Measurements from ENCODE around the gene TSPAN1. TPM values are rescaled to one million over a fixed set of nuclear protein-coding genes. Genes with fewer than 3 reads are reported as not detected.

TSPAN1 gene
- total and polyA plus RNA-seq, 10 of the 15 experiments (the other 5 are each of a cell fraction or from before 2014, with no cell fraction given) = 0.08 to 0.29 (median 0.23) TPM; not detected in 5

GRCh38 chr1:46224966-46225365 lies 50.1 kb downstream of the TSPAN1 start:
- TF ChIP-seq YBX1 (IDR thresholded peaks at IDR 0.05) (no peak), STAT3 (IDR thresholded peaks at IDR 0.05; ENCODE audit: low read depth, low read length) (no peak), MEF2B (IDR thresholded peaks at IDR 0.05; ENCODE audit: partially characterized antibody, poor library complexity, severe bottlenecking) (no peak), MYC (IDR thresholded peaks at IDR 0.05; ENCODE audit: insufficient read depth, insufficient read length, insufficient replicate concordance, low read length, severe bottlenecking) (no peak), LARP7 (IDR thresholded peaks at IDR 0.05) (no peak), MYB (IDR thresholded peaks at IDR 0.05; ENCODE audit: borderline replicate concordance, low read depth, low read length) (no peak), CEBPZ (IDR thresholded peaks at IDR 0.05; ENCODE audit: low read depth, low read length) (no peak), CEBPB (IDR thresholded peaks at IDR 0.05; ENCODE audit: borderline replicate concordance in 1 of 2, low read depth in 2 of 2, low read length in 2 of 2) (no peak), ZNF592 (IDR thresholded peaks at IDR 0.05) (no peak), ZBTB11 (CRISPR knock-in tag; IDR thresholded peaks at IDR 0.05) (no peak), E2F4 (IDR thresholded peaks at IDR 0.05; ENCODE audit: low read depth, low read length) (no peak)
- Histone ChIP-seq H4K20me1 (ENCODE audit: control insufficient read depth, insufficient read depth) (no peaks in the 10 kb centered on the region), H2AFZ (ENCODE audit: control insufficient read depth, low read depth, low read length) (no peak overlapping the region), H3K27ac (ENCODE audit: control insufficient read depth, insufficient read depth) (no peak overlapping the region), H3K4me1 (ENCODE audit: control insufficient read depth, insufficient read depth, low read length) (no peaks in the 10 kb centered on the region), H3K27me3 (replicated peaks in 1 of 2; ENCODE audit: control insufficient read depth in 2 of 2, insufficient read depth in 2 of 2, low read length in 1 of 2) (no peaks in the 10 kb centered on the region), H3K36me3 (ENCODE audit: control insufficient read depth in 2 of 2, insufficient read depth in 2 of 2, low read length in 1 of 2) (no peaks in the 10 kb centered on the region), H3K9ac (ENCODE audit: control insufficient read depth, insufficient read depth, low read length) (no peak overlapping the region), H3K9me3 (replicated peaks; ENCODE audit: control insufficient read depth, insufficient read depth, low read length) (no peaks in the 10 kb centered on the region), H3K4me3 (no peak overlapping the region), H3K4me2 (ENCODE audit: control insufficient read depth, insufficient read depth) (no peak overlapping the region), H3K79me2 (ENCODE audit: control insufficient read depth, insufficient read depth, low read length) (no peaks in the 10 kb centered on the region)
- 65% methylated on average over 4 of the region's 4 CpGs for WGBS (ENCODE audit: insufficient coverage, insufficient replicate concordance, low lambda C conversion rate, missing lambda C conversion rate)
- no peak for FAIRE-seq
- no peak for ATAC-seq
- intact Hi-C loops (cut with micrococcal nuclease; ENCODE audit: unreplicated experiment) (no loop called here), in situ Hi-C loops (cut with MboI) (loop anchor here (5.0 kb wide), 2 partner anchors 48 to 188 kb away; partner anchors contain the start of genes P3R3URF and TSPAN1)
- no TSS peak for BruUV-seq (replicated peaks)
- ChIA-PET SMC1A (ENCODE audit: uncharacterized antibody, unreplicated experiment) (interaction anchor here (0.6 to 3.8 kb wide), 15 partner anchors 8 to 334 kb away, joined by 3 to 28 read pairs (median 4); partner anchors contain the start of genes P3R3URF and RAD54L), CTCF (interaction anchor here (0.6 to 9.7 kb wide), 18 partner anchors 8 to 381 kb away, joined by 3 to 123 read pairs (median 11); partner anchors contain the start of gene POMGNT1), RAD21 (ENCODE audit: unreplicated experiment) (interaction anchor here (1.0 to 5.1 kb wide), 7 partner anchors 22 to 189 kb away, joined by 3 to 63 read pairs (median 4); no protein-coding TSS in a partner anchor), POLR2A (no interaction called here)
- no peak for DNase-seq (ENCODE audit: low read depth, low spot score)
